Cardiac fibroblast (primary cell): Measurements from ENCODE around the gene DOCK4.

ENCODE experiments used
- DNase-seq, 2 donors: peaks; one replicate each; pipeline versions ENCODE4 v3.0.0 to v3.0.0-alpha.2; 2010; ENCODE audit warnings: low read depth in 2 of 2
- H3K4me3 ChIP-seq, 2 donors: replicated peaks in 1 of 2; 1 replicate in 1 of 2; 2 replicates in 1 of 2; pipeline ENCODE4 v1.5.1; 2011; ENCODE audit warnings: low read depth in 2 of 2, low read length in 2 of 2, mild to moderate bottlenecking in 2 of 2, moderate library complexity in 1 of 2
- TF ChIP-seq, protein P1 (sequence below): IDR thresholded peaks from one replicate; pipeline ENCODE4 v1.5.1; 2011; ENCODE audit warnings: low read depth, mild to moderate bottlenecking, low read length, inconsistent platforms

Gene DOCK4

GRCh38 chr7:111730057-111730456 is 476.1 kb downstream of the DOCK4 start:
- TF ChIP-seq, protein P1, sequence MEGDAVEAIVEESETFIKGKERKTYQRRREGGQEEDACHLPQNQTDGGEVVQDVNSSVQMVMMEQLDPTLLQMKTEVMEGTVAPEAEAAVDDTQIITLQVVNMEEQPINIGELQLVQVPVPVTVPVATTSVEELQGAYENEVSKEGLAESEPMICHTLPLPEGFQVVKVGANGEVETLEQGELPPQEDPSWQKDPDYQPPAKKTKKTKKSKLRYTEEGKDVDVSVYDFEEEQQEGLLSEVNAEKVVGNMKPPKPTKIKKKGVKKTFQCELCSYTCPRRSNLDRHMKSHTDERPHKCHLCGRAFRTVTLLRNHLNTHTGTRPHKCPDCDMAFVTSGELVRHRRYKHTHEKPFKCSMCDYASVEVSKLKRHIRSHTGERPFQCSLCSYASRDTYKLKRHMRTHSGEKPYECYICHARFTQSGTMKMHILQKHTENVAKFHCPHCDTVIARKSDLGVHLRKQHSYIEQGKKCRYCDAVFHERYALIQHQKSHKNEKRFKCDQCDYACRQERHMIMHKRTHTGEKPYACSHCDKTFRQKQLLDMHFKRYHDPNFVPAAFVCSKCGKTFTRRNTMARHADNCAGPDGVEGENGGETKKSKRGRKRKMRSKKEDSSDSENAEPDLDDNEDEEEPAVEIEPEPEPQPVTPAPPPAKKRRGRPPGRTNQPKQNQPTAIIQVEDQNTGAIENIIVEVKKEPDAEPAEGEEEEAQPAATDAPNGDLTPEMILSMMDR, result no peak

DNA sequence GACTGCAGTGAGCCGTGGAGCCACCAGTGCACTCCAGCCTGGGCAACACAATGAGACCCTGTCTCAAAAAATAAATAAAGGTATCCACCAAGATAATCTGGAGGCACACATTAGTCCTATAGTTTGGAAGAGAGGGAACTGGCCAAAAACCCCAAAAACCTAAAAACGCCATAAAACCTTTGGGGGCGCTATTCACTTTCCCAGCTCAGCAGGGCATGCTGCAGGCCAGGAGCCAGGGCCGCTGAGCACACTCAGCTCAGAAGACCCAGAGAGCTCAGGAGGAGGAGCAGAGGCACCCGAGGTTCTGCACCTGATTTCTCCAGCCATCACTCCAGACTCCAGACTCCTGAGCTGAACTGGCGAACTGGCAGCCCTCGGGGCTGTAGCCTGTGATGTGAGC is 476.7 kb downstream of the DOCK4 start:
- TF ChIP-seq, protein P1, result no peak
- no peak overlapping the region for H3K4me3 ChIP-seq
- DNase-seq, result no peak

More at GRCh38 chr7:111730057-111730456, 476.1 kb downstream of the DOCK4 start:
- no peak overlapping the region for H3K4me3 ChIP-seq
- DNase-seq, result no peak

DNA sequence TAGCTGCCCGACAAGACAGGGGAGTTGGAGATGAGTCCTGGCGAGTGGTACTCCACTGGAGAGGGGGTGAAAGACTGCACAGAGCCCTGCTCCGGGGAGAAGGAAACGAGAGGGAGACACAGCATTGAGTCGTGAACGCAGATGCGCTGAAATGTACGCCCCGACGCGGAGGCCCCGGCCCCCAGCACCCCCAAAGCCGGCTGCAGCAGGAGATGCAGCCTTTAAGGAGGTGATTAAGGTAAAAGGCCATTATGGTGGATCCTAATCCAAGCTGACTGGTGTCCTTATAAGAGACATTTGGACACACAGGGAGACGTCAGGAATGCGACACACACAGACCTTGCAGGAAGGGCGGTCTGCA is 477.6 kb downstream of the DOCK4 start:
- DNase-seq, result no peak
- H3K4me3 ChIP-seq, result no peak overlapping the region
- TF ChIP-seq, protein P1, result no peak

DNA sequence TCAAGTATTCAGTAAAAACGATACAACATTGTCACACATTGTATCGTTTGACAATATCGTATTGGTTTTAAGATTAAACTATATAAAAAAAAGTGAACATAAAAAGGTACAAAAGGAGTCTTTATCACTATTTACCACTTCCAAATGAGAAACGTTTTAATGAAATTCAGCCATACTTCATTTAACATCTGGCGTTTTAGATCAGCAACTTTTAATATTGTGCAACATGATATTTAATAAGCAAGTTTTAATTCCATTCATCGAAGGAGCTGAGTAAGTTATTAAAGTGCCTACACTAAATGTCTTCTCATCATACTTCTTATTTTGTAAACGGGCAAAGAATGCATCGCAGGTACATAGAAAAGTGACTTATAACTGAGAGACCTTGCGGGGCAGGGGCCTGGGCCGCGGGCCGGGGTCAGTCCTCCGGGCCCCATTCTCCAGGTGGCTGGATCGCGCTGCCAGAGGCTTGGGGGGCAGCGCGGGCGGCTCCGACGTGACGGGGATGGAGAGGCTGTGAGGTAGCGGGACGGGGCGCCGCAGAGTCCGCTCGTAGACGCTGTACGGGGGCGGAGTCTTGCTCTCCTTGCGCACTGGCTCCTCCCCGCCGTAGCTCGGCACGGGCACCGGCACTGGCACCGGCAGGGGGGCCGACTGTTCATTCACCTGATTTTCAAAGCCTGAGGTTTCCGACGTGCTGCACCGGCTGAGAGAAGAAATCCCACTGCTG is 478.1 kb downstream of the DOCK4 start:
- TF ChIP-seq, protein P1, result no peak
- no peak overlapping the region for H3K4me3 ChIP-seq
- DNase-seq, result no peak

- TF ChIP-seq, protein P1, result no peak
- DNase-seq, result no peak
- no peak overlapping the region for H3K4me3 ChIP-seq
These were observed 487.3 kb downstream of the DOCK4 start for GRCh38 chr7:111718886-111719285.

GRCh38 chr7:111711426-111712065 is 494.7 kb downstream of the DOCK4 start:
- TF ChIP-seq, protein P1, result no peak
- no peak overlapping the region for H3K4me3 ChIP-seq
- DNase-seq, result peak in 1 of 2 donors; percentile 25
